Mesangial cell (primary cell): ENCODE results near the gene STAG1. TPM values are rescaled to one million over a fixed set of nuclear protein-coding genes. Genes with fewer than 3 reads are reported as not detected.

Experiments
- total RNA-seq: library from RNA; depleted of rRNA; stranded (reverse); fragments of >200 nt; gene quantifications from 2 replicates; pipeline ENCODE4 v1.2.3, GENCODE V29; 2015

Gene STAG1
- total RNA-seq: 9.5 and 14.2 TPM in 2 replicates

DNA sequence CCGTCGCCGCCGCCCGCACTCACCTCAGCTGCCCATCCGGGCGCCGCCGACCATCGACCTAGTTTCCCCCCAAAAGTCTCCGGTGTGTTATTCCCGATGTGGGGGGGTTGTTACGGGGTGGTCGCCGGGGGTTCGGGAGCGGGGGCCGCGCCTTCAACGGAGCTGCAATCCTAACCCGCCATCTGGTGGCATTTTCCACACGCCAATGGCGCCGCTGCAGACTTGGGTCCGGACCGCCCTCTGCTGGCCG is at the start of gene STAG1:
Gene STAG1, minus strand, starts transcription at position 207 of the 250 bp plus-strand sequence. CDS start 121,480 bp downstream, outside the sequence.

Other genes with a start within 250 kb of the STAG1 start
- 2.8 and 5.2 TPM in 2 replicates for gene SLC35G2, start 66.7 kb upstream of the STAG1 start, total RNA-seq
- 9.0 and 11.4 TPM in 2 replicates for gene NCK1, start 109.8 kb upstream of the STAG1 start, total RNA-seq
- 0.33 and 0.63 TPM in 2 replicates for gene IL20RB, start 205.6 kb upstream of the STAG1 start, total RNA-seq